ENCODE results near the gene CZIB. TPM values are rescaled to one million over a fixed set of nuclear protein-coding genes. Genes with fewer than 3 reads are reported as not detected.

Gene CZIB
- total RNA-seq = 10 to 100 TPM; 58.0 to 58.4 TPM
- polyA plus RNA-seq = 60.4 TPM

- Mint-ChIP-seq H3K36me3 (peaks cover 0 to 39% (median 5%) of the 10 kb centered on the region in 3 donors), H3K9me3 (no peaks in the 10 kb centered on the region), H3K27ac (peak within 1 kb of the TSS; percentile 95 to 99 (median 98)), H3K27me3 (peaks cover 0 to 4% of the 10 kb centered on the region in 2 donors), H3K4me3 (peak within 1 kb of the TSS; percentile 90 to 99 (median 93)), H3K4me1 (peaks cover 23 to 28% (median 26%) of the 10 kb centered on the region in 3 donors)
- POLR2A ChIA-PET = interaction anchor here (0.8 kb wide), 1 partner anchor 23 kb away, joined by 3 read pairs; no protein-coding TSS in a partner anchor
- Histone ChIP-seq H3K9me3 (ENCODE audit: low read length) (no peaks in the 10 kb centered on the region), H3K36me3 (ENCODE audit: insufficient read depth, low read length) (no peaks in the 10 kb centered on the region), H3K27me3 (ENCODE audit: insufficient read depth, low read length, poor library complexity, severe bottlenecking) (no peaks in the 10 kb centered on the region), H3K4me1 (ENCODE audit: insufficient read depth, low read length) (peaks cover 16% of the 10 kb centered on the region), H3K27ac (ENCODE audit: low read depth, low read length) (peak within 1 kb of the TSS; percentile 90), H3K4me3 (ENCODE audit: low read length) (peak within 1 kb of the TSS; percentile 78)
- DNase-seq = peak; percentile 87 to 94 (median 91)
- CTCF ChIA-PET = interaction anchor here (0.7 to 1.6 kb wide), 2 partner anchors 10 to 26 kb away, joined by 3 to 5 read pairs; no protein-coding TSS in a partner anchor
These were observed at the start of gene CZIB for GRCh38 chr1:53220171-53220961. CZIB (minus strand) TSS chr1:53220634; CDS start chr1:53220575, 59 bp downstream.

- no peak overlapping the region for H3K27ac ChIP-seq (ENCODE audit: low read depth, low read length)
- ChIA-PET POLR2A (no interaction called here), CTCF (no interaction called here)
- H3K4me1 Mint-ChIP-seq = no peaks in the 10 kb centered on the region
- no peaks in the 10 kb centered on the region for H3K27me3 Mint-ChIP-seq
- H3K27me3 ChIP-seq (ENCODE audit: insufficient read depth, low read length, poor library complexity, severe bottlenecking) = no peaks in the 10 kb centered on the region
- no peak overlapping the region for H3K4me3 Mint-ChIP-seq
- peaks cover 0 to 27% (median 7%) of the 10 kb centered on the region in 3 donors for H3K36me3 Mint-ChIP-seq
- no peaks in the 10 kb centered on the region for H3K9me3 ChIP-seq (ENCODE audit: low read length)
- no peaks in the 10 kb centered on the region for H3K36me3 ChIP-seq (ENCODE audit: insufficient read depth, low read length)
- H3K27ac Mint-ChIP-seq = peak overlapping the region in 3 of 8 donors; percentile 24 to 77 (median 48)
- no peaks in the 10 kb centered on the region for H3K9me3 Mint-ChIP-seq
- no peaks in the 10 kb centered on the region for H3K4me1 ChIP-seq (ENCODE audit: insufficient read depth, low read length)
- DNase-seq = no peak
- no peak overlapping the region for H3K4me3 ChIP-seq (ENCODE audit: low read length)
These were observed 49.7 kb upstream of the CZIB start for GRCh38 chr1:53270107-53270506.

GRCh38 chr1:53267761-53268160 lies 47.3 kb upstream of the CZIB start:
- Mint-ChIP-seq H3K4me3 (no peak overlapping the region), H3K27ac (peak overlapping the region in 2 of 8 donors; percentile 44 to 80), H3K4me1 (no peaks in the 10 kb centered on the region), H3K27me3 (no peaks in the 10 kb centered on the region), H3K9me3 (no peaks in the 10 kb centered on the region), H3K36me3 (peaks cover 4 to 38% (median 9%) of the 10 kb centered on the region in 3 donors)
- Histone ChIP-seq H3K27ac (ENCODE audit: low read depth, low read length) (no peak overlapping the region), H3K4me3 (ENCODE audit: low read length) (no peak overlapping the region), H3K27me3 (ENCODE audit: insufficient read depth, low read length, poor library complexity, severe bottlenecking) (no peaks in the 10 kb centered on the region), H3K4me1 (ENCODE audit: insufficient read depth, low read length) (no peaks in the 10 kb centered on the region), H3K9me3 (ENCODE audit: low read length) (no peaks in the 10 kb centered on the region), H3K36me3 (ENCODE audit: insufficient read depth, low read length) (peaks cover 9% of the 10 kb centered on the region)
- DNase-seq = no peak
- ChIA-PET POLR2A (no interaction called here), CTCF (interaction anchor here (0.9 kb wide), 1 partner anchor 11 kb away, joined by 4 read pairs; no protein-coding TSS in a partner anchor)

- H3K27me3 ChIP-seq (ENCODE audit: insufficient read depth, low read length, poor library complexity, severe bottlenecking) = no peaks in the 10 kb centered on the region
- H3K4me3 ChIP-seq (ENCODE audit: low read length) = no peak overlapping the region
- Mint-ChIP-seq H3K4me1 (no peaks in the 10 kb centered on the region), H3K27me3 (no peaks in the 10 kb centered on the region), H3K4me3 (no peak overlapping the region), H3K27ac (no peak overlapping the region), H3K9me3 (no peaks in the 10 kb centered on the region), H3K36me3 (peaks cover 4 to 53% (median 9%) of the 10 kb centered on the region in 3 donors)
- no peaks in the 10 kb centered on the region for H3K4me1 ChIP-seq (ENCODE audit: insufficient read depth, low read length)
- no peak overlapping the region for H3K27ac ChIP-seq (ENCODE audit: low read depth, low read length)
- ChIA-PET CTCF (no interaction called here), POLR2A (no interaction called here)
- DNase-seq = no peak
- peaks cover 13% of the 10 kb centered on the region for H3K36me3 ChIP-seq (ENCODE audit: insufficient read depth, low read length)
- no peaks in the 10 kb centered on the region for H3K9me3 ChIP-seq (ENCODE audit: low read length)
These were observed 45.6 kb upstream of the CZIB start for GRCh38 chr1:53266038-53266437.

- Mint-ChIP-seq H3K27me3 (no peaks in the 10 kb centered on the region), H3K4me3 (no peak overlapping the region), H3K27ac (peak overlapping the region in 2 of 8 donors; percentile 34 to 47), H3K9me3 (no peaks in the 10 kb centered on the region), H3K36me3 (peaks cover 4 to 58% (median 11%) of the 10 kb centered on the region in 3 donors), H3K4me1 (no peaks in the 10 kb centered on the region)
- DNase-seq = no peak
- Histone ChIP-seq H3K4me3 (ENCODE audit: low read length) (no peak overlapping the region), H3K9me3 (ENCODE audit: low read length) (no peaks in the 10 kb centered on the region), H3K27me3 (ENCODE audit: insufficient read depth, low read length, poor library complexity, severe bottlenecking) (no peaks in the 10 kb centered on the region), H3K36me3 (ENCODE audit: insufficient read depth, low read length) (peaks cover 14% of the 10 kb centered on the region), H3K27ac (ENCODE audit: low read depth, low read length) (no peak overlapping the region), H3K4me1 (ENCODE audit: insufficient read depth, low read length) (no peaks in the 10 kb centered on the region)
- ChIA-PET POLR2A (no interaction called here), CTCF (no interaction called here)
These were observed 45.1 kb upstream of the CZIB start for GRCh38 chr1:53265581-53265980.

- H3K36me3 ChIP-seq (ENCODE audit: insufficient read depth, low read length) = peaks cover 21% of the 10 kb centered on the region
These were observed 43.6 kb upstream of the CZIB start for GRCh38 chr1:53264048-53264447.

GRCh38 chr1:53262000-53262399 lies 41.6 kb upstream of the CZIB start:
- H3K36me3 Mint-ChIP-seq = peaks cover 4 to 78% (median 15%) of the 10 kb centered on the region in 3 donors
- CTCF ChIA-PET = interaction anchor here (0.7 to 1.1 kb wide), 2 partner anchors 10 to 16 kb away, joined by 3 to 4 read pairs; no protein-coding TSS in a partner anchor
- DNase-seq = no peak

More at GRCh38 chr1:53264048-53264447, 43.6 kb upstream of the CZIB start:
- Histone ChIP-seq H3K4me1 (ENCODE audit: insufficient read depth, low read length) (no peaks in the 10 kb centered on the region), H3K27me3 (ENCODE audit: insufficient read depth, low read length, poor library complexity, severe bottlenecking) (no peaks in the 10 kb centered on the region), H3K27ac (ENCODE audit: low read depth, low read length) (no peak overlapping the region), H3K9me3 (ENCODE audit: low read length) (no peaks in the 10 kb centered on the region), H3K4me3 (ENCODE audit: low read length) (no peak overlapping the region)
- Mint-ChIP-seq H3K27me3 (no peaks in the 10 kb centered on the region), H3K9me3 (no peaks in the 10 kb centered on the region), H3K27ac (no peak overlapping the region), H3K4me1 (no peaks in the 10 kb centered on the region), H3K4me3 (no peak overlapping the region), H3K36me3 (peaks cover 4 to 66% (median 13%) of the 10 kb centered on the region in 3 donors)
- ChIA-PET CTCF (interaction anchor here (1.0 kb wide), 1 partner anchor 14 kb away, joined by 3 read pairs; no protein-coding TSS in a partner anchor), POLR2A (no interaction called here)
- DNase-seq = no peak

GRCh38 chr1:53260631-53261247 lies 40.3 kb upstream of the CZIB start:
- H3K4me1 Mint-ChIP-seq = no peaks in the 10 kb centered on the region
- no peak for DNase-seq
- peaks cover 4 to 79% (median 15%) of the 10 kb centered on the region in 3 donors for H3K36me3 Mint-ChIP-seq
- H3K9me3 Mint-ChIP-seq = no peaks in the 10 kb centered on the region
- Histone ChIP-seq H3K4me1 (ENCODE audit: insufficient read depth, low read length) (no peaks in the 10 kb centered on the region), H3K4me3 (ENCODE audit: low read length) (no peak overlapping the region), H3K27me3 (ENCODE audit: insufficient read depth, low read length, poor library complexity, severe bottlenecking) (no peaks in the 10 kb centered on the region), H3K36me3 (ENCODE audit: insufficient read depth, low read length) (peaks cover 21% of the 10 kb centered on the region), H3K27ac (ENCODE audit: low read depth, low read length) (no peak overlapping the region), H3K9me3 (ENCODE audit: low read length) (no peaks in the 10 kb centered on the region)
- ChIA-PET POLR2A (no interaction called here), CTCF (no interaction called here)
- H3K27me3 Mint-ChIP-seq = no peaks in the 10 kb centered on the region
- no peak overlapping the region for H3K27ac Mint-ChIP-seq
- no peak overlapping the region for H3K4me3 Mint-ChIP-seq

More at GRCh38 chr1:53262000-53262399, 41.6 kb upstream of the CZIB start:
- Histone ChIP-seq H3K4me3 (ENCODE audit: low read length) (no peak overlapping the region), H3K9me3 (ENCODE audit: low read length) (no peaks in the 10 kb centered on the region), H3K27me3 (ENCODE audit: insufficient read depth, low read length, poor library complexity, severe bottlenecking) (no peaks in the 10 kb centered on the region), H3K27ac (ENCODE audit: low read depth, low read length) (no peak overlapping the region), H3K36me3 (ENCODE audit: insufficient read depth, low read length) (peaks cover 21% of the 10 kb centered on the region), H3K4me1 (ENCODE audit: insufficient read depth, low read length) (no peaks in the 10 kb centered on the region)
- Mint-ChIP-seq H3K9me3 (no peaks in the 10 kb centered on the region), H3K4me3 (no peak overlapping the region), H3K27me3 (no peaks in the 10 kb centered on the region), H3K4me1 (no peaks in the 10 kb centered on the region), H3K27ac (no peak overlapping the region)
- POLR2A ChIA-PET = no interaction called here

Measured in CD8-positive, alpha-beta memory T cell (primary cell).